Left ventricle myocardium inferior (tissue), 1 donor: ENCODE results near the gene PBRM1. TPM values are rescaled to one million over a fixed set of nuclear protein-coding genes. Genes with fewer than 3 reads are reported as not detected.

ENCODE experiments used
- DNase-seq: peaks from one replicate; pipeline ENCODE4 v3.0.0-alpha.2; 2020
- H3K27ac ChIP-seq: fragments of 200-600 bp; replicated peaks from 2 replicates; pipeline ENCODE4 v1.8.0; 2021
- H3K27me3 ChIP-seq: fragments of 200-600 bp; 2 replicates; pipeline ENCODE4 v1.8.0; 2021; ENCODE audit warnings: low read depth
- H3K36me3 ChIP-seq: fragments of 200-600 bp; 2 replicates; pipeline ENCODE4 v1.8.0; 2021
- H3K4me1 ChIP-seq: fragments of 200-600 bp; 2 replicates; pipeline ENCODE4 v1.8.0; 2021
- H3K4me3 ChIP-seq: fragments of 200-600 bp; 2 replicates; pipeline ENCODE4 v1.8.0; 2021; ENCODE audit warnings: mild to moderate bottlenecking, moderate library complexity
- H3K9me3 ChIP-seq: fragments of 200-600 bp; replicated peaks from 2 replicates; pipeline ENCODE4 v1.8.0; 2021
- CTCF ChIP-seq: fragments of 200-600 bp; IDR thresholded peaks from 2 replicates; pipeline ENCODE4 v1.8.0; 2021; ENCODE audit warnings: antibody characterized with exemption, mild to moderate bottlenecking, borderline replicate concordance
- intact Hi-C: fragments of 100-400 bp; cut with micrococcal nuclease; formaldehyde crosslinking; loops from one replicate; pipeline ENCODE4 v1.11.0; 2022
- total RNA-seq: library from RNA; stranded (reverse); fragmentation: NEBNext Ultra II Directional; extraction: Animal tissue kit (Norgen Biotek cat#: 25700); gene quantifications from one replicate; pipeline ENCODE4 v1.2.1, GENCODE V29; 2021
- donor health status: DM: no; HTN: yes; CAD: no; lungs with severe emphysema.

Gene PBRM1
- total RNA-seq, 1 donor from 2014 or later = 52.3 TPM

GRCh38 chr3:52696830-52697631 lies 11.3 kb upstream of the PBRM1 start:
- no peak overlapping the region for H3K27ac ChIP-seq
- no peak overlapping the region for H3K4me3 ChIP-seq
- H3K36me3 ChIP-seq = peaks cover 79% of the 10 kb centered on the region
- no peaks in the 10 kb centered on the region for H3K27me3 ChIP-seq
- TF ChIP-seq CTCF = no peak
- no peak for DNase-seq
- no peaks in the 10 kb centered on the region for H3K9me3 ChIP-seq
- peaks cover 1% of the 10 kb centered on the region for H3K4me1 ChIP-seq
- intact Hi-C loops = no loop called here

DNA sequence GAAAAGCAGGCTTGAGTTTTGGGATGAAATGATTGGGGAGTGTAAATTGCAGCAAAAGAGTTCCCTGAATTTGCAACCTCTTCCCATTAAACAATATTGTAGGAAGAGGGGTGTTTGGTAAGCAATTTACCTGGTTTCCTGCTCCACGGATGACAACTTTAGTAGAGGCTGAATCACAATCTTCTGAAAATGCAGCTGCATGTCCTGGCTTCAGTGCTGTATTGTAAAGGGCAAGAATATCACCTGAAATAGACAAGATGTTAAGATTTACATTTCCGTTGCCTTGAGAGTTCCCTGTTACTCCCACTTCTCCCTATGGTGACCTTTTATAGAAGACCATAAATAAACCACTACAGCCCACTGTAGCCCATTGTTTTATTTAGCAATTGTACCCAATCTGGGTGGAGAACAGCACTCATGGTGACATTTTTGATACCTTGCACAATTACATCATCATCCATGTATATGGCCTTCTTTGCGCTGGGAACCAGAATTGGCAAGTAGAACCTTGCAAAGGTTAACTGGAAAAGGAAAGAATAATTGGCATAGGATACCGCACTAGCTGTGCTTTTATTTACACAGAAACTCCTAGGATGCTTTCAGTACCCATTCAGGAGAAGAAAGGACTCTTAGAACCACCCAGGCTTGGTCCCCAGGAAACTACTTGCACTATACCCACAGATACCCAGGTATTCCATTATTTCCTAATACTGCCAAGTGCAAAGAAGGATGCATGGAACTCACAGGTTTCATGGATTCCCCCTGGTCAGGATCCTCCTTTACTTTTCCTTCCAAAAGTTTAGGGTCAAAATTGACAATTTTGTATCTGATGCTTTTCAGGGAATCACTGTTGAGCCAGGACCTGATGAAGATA lies 10.3 kb upstream of the PBRM1 start:
- no peak overlapping the region for H3K27ac ChIP-seq
- no peak for DNase-seq
- no peaks in the 10 kb centered on the region for H3K9me3 ChIP-seq
- no peak for TF ChIP-seq CTCF
- no peaks in the 10 kb centered on the region for H3K4me1 ChIP-seq
- H3K36me3 ChIP-seq = peaks cover 89% of the 10 kb centered on the region
- no peaks in the 10 kb centered on the region for H3K27me3 ChIP-seq
- no peak overlapping the region for H3K4me3 ChIP-seq
- intact Hi-C loops = no loop called here

GRCh38 chr3:52694528-52695189 lies 8.9 kb upstream of the PBRM1 start:
- intact Hi-C loops = no loop called here
- Histone ChIP-seq H3K36me3 (peaks cover 99% of the 10 kb centered on the region), H3K27ac (no peak overlapping the region), H3K9me3 (no peaks in the 10 kb centered on the region), H3K27me3 (no peaks in the 10 kb centered on the region), H3K4me1 (no peaks in the 10 kb centered on the region), H3K4me3 (no peak overlapping the region)
- TF ChIP-seq CTCF = no peak
- no peak for DNase-seq

GRCh38 chr3:52693071-52693470 lies 7.4 kb upstream of the PBRM1 start:
- Histone ChIP-seq H3K27ac (no peak overlapping the region), H3K9me3 (no peaks in the 10 kb centered on the region), H3K36me3 (peaks cover 99% of the 10 kb centered on the region), H3K4me3 (no peak overlapping the region), H3K27me3 (no peaks in the 10 kb centered on the region), H3K4me1 (no peaks in the 10 kb centered on the region)
- no peak for DNase-seq
- no peak for TF ChIP-seq CTCF
- intact Hi-C loops = no loop called here

DNA sequence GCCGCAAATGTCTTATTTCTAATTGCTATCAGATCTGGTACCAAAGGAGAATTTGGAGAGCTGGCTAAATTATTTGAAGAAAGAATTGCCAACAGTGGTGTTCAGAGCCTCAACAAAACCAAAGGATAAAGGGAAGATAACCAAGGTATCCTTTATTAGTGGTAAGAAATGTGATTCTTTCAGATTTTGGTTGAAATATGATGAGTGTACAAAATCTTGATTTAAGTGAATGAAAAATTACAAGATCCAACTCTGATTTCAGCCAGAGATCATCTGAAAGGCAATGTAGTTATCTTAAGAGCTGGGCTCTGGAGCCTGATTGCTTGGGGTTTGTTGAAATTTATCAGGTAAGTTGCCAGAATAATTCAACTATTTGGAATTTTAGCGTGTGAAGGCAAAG lies 4.8 kb upstream of the PBRM1 start:
- no peak for DNase-seq
- intact Hi-C loops = no loop called here
- peaks cover 22% of the 10 kb centered on the region for H3K4me1 ChIP-seq
- no peaks in the 10 kb centered on the region for H3K9me3 ChIP-seq
- no peak overlapping the region for H3K4me3 ChIP-seq
- no peak for TF ChIP-seq CTCF
- peaks cover 86% of the 10 kb centered on the region for H3K36me3 ChIP-seq
- no peaks in the 10 kb centered on the region for H3K27me3 ChIP-seq
- H3K27ac ChIP-seq = no peak overlapping the region
